ENCODE measurements around the gene EVI5L. TPM values are rescaled to one million over a fixed set of nuclear protein-coding genes. Genes with fewer than 3 reads are reported as not detected.

Gene EVI5L
- total and polyA plus RNA-seq, 2 of the 4 experiments (the other 2 are of a cell fraction): 12.7 to 14.6 TPM

- Histone ChIP-seq H2BK20ac (ENCODE audit: low read depth, low read length) (no peak overlapping the region), H3K79me1 (ENCODE audit: low read depth in 1 of 2, low read length in 2 of 2) (no peaks in the 10 kb centered on the region), H3K56ac (ENCODE audit: extremely low read depth, insufficient read depth, low read length) (no peak overlapping the region), H3K9me1 (ENCODE audit: insufficient read depth, low read length) (no peaks in the 10 kb centered on the region), H2BK120ac (ENCODE audit: low read depth, low read length) (no peak overlapping the region), H3K18ac (ENCODE audit: low read depth, low read length) (no peak overlapping the region), H2AFZ (replicated peaks; ENCODE audit: low read length, poor library complexity) (no peak overlapping the region), H3K27me3 (ENCODE audit: control insufficient read depth, insufficient read depth, low read length) (peaks cover 12% of the 10 kb centered on the region), H4K8ac (ENCODE audit: low read depth in 2 of 2, low read length in 2 of 2) (no peak overlapping the region), H3K14ac (replicated peaks; ENCODE audit: low read depth, low read length) (no peak overlapping the region), H4K91ac (ENCODE audit: insufficient read depth, low read depth, low read length) (no peak overlapping the region), H3K9ac (ENCODE audit: low read depth, low read length) (no peak overlapping the region), H4K20me1 (ENCODE audit: insufficient read depth, low read length) (no peaks in the 10 kb centered on the region), H3K36me3 (ENCODE audit: control insufficient read depth, insufficient read depth, low read length) (no peaks in the 10 kb centered on the region), H3K4me2 (ENCODE audit: low read depth, low read length) (no peak overlapping the region), H2AK9ac (replicated peaks; ENCODE audit: low read depth, low read length, poor library complexity) (no peak overlapping the region), H4K5ac (ENCODE audit: low read depth, low read length) (no peak overlapping the region), H2BK5ac (ENCODE audit: low read depth, low read length, poor library complexity, severe bottlenecking) (no peak overlapping the region), H3K9me3 (ENCODE audit: control insufficient read depth, insufficient read depth, low read length) (peaks cover 8% of the 10 kb centered on the region), H3K4me1 (ENCODE audit: control insufficient read depth, insufficient read depth, low read length) (no peaks in the 10 kb centered on the region), H3K4ac (ENCODE audit: low read depth, low read length) (no peak overlapping the region), H3K4me3 (ENCODE audit: insufficient read depth, low read depth, low read length) (no peak overlapping the region), H2AK5ac (ENCODE audit: low read depth, low read length) (no peak overlapping the region), H3K27ac (ENCODE audit: insufficient read depth, low read length) (no peak overlapping the region), H2BK15ac (ENCODE audit: low read depth, low read length) (no peak overlapping the region), H3K23ac (ENCODE audit: low read depth, low read length) (no peak overlapping the region)
- no peak for DNase-seq
- TF ChIP-seq RAD21 (IDR thresholded peaks at IDR 0.05; ENCODE audit: low read length) (no peak), NFE2L2 (IDR thresholded peaks at IDR 0.05; ENCODE audit: low read depth, low read length) (no peak), MAFK (IDR thresholded peaks at IDR 0.05; ENCODE audit: low read depth, low read length) (no peak), MAZ (IDR thresholded peaks at IDR 0.05; ENCODE audit: borderline replicate concordance, low read depth, low read length) (no peak), MXI1 (IDR thresholded peaks at IDR 0.05; ENCODE audit: borderline replicate concordance, low read depth, low read length) (no peak), USF2 (IDR thresholded peaks at IDR 0.05; ENCODE audit: low read depth, low read length) (no peak), POLR2A (IDR thresholded peaks at IDR 0.05; ENCODE audit: low read depth, low read length) (no peak), CTCF (conservative IDR thresholded peaks at IDR 0.05; ENCODE audit: low read depth, low read length) (no peak), FOS (IDR thresholded peaks at IDR 0.05; ENCODE audit: low read depth, low read length) (no peak), RFX5 (IDR thresholded peaks at IDR 0.05; ENCODE audit: low read depth, low read length) (no peak), ELK1 (IDR thresholded peaks at IDR 0.05; ENCODE audit: borderline replicate concordance, low read depth, low read length) (no peak), BHLHE40 (IDR thresholded peaks at IDR 0.05; ENCODE audit: low read depth, low read length) (no peak), CEBPB (IDR thresholded peaks at IDR 0.05; ENCODE audit: low read depth, low read length) (no peak)
- no peak for ATAC-seq (ENCODE audit: low read depth)
- BruUV-seq (replicated peaks): no TSS peak
- WGBS, 2 experiments (ENCODE audit: extremely low coverage in 2 of 2, insufficient read length in 1 of 2): no CpG with 5 or more reads among the region's 2 CpGs
- in situ Hi-C loops (cut with MboI; ENCODE audit: low sequenced_read_pairs): loop anchor here (25.0 kb wide), 1 partner anchor 707 kb away; no protein-coding TSS in a partner anchor
- POLR2A ChIA-PET (ENCODE audit: unreplicated experiment): no interaction called here
- CTCF ChIA-PET: interaction anchor here (0.8 kb wide), 1 partner anchor 19 kb away, joined by 4 read pairs; no protein-coding TSS in a partner anchor
- intact Hi-C loops (cut with micrococcal nuclease): no loop called here
- dilution Hi-C loops (cut with HindIII; ENCODE audit: low sequenced_read_pairs, unreplicated experiment): no loop called here
Measured at GRCh38 chr19:7819337-7819736, 10.7 kb upstream of the EVI5L start.
